Ishikawa (cell line): ENCODE measurements around the gene IL21R.

Source experiments
- FOXM1 ChIP-seq: IDR thresholded peaks from 2 replicates; pipeline ENCODE4 v1.6.1; 2012; ENCODE audit warnings: low read depth, borderline replicate concordance
- TAF1 ChIP-seq: IDR thresholded peaks from 2 replicates; pipeline ENCODE4 v1.6.1; 2012; ENCODE audit warnings: low read depth, mild to moderate bottlenecking
- ZBTB7A ChIP-seq: IDR thresholded peaks from 2 replicates; pipeline ENCODE4 v1.6.1; 2012; ENCODE audit warnings: low read depth
- TF ChIP-seq, protein P1 (sequence below): IDR thresholded peaks from 2 replicates; pipeline ENCODE4 v1.6.1; 2012

DNA sequence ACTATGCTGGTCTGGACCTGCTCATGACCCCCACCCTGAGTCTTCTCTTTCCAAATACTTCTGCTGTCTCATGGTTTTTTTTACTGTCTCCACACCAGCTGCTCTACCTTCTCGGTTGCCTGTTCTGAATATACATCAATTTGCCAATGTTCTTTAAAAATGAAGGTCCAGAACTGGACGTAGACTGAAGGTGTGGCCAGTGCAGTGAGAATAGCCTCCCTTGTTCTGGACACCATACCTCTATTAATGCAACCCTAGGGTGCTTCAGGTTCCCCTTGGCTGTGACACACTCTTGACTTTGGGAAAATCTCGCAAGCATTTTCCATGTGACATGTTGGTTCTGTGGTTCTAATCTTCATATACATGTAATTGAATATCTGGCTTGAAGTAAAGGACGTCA, 15.3 kb upstream of the IL21R start:
- TF ChIP-seq FOXM1 (no peak), TAF1 (no peak), ZBTB7A (no peak)
- TF ChIP-seq, protein P1, sequence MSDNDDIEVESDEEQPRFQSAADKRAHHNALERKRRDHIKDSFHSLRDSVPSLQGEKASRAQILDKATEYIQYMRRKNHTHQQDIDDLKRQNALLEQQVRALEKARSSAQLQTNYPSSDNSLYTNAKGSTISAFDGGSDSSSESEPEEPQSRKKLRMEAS, result no peak
